C1 segment of cervical spinal cord (tissue), 14 donors: ENCODE measurements around the gene OR1G1.
"Not testable (repeated sequence)": the region's sequence is repeated elsewhere in the genome, so short reads cannot be mapped to it uniquely, and the experiment has no call there.

ENCODE experiments used
- DNase-seq, 14 donors: peaks; one replicate each; lab custom pipeline; 2025; lab: John Stamatoyannopoulos, UW

Gene OR1G1

GRCh38 chr17:3127451-3127850 lies at the start of gene OR1G1:
TSS of gene OR1G1 (minus strand) at chr17:3127551. CDS start at chr17:3127551, 0 bp downstream.
- no peak for DNase-seq

DNA sequence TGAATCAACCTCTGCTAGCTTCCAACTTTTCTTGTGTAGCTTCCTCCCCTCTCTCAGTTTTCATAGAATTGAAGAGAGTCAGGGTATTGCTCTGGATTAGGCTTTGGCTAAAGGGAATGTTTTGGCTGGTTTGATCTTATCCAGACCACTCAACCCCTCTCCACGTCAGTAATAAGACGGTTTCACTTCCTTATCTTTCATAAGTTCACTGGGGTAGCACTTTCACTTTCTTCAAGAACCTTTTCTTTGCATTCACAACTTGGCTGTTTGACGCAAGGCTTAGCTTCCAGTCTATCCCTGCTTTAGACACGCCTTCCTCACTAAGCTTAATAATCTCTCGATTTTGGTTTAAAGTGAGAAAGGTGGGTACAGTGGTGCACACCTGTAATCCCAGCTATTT lies 40.2 kb upstream of the OR1G1 start:
- no peak for DNase-seq

DNA sequence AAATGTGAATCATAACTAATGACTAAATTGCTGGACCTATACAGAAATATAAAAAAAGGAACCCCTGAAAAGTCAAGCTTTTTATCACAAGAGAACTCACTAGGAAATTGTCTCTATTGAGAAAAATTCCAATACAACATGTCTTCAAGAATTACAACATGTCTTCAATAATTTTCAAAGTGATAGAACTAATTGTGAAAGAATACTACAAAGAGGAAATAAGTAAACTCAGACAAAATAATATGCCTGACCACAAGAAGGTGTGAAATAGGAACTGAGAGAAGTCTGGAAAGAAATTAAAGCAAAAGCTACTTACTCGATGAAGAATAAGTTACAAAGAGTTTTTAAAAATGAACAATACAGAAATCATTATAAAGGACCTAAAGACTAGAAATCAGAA lies 29.9 kb upstream of the OR1G1 start:
- no peak for DNase-seq

DNA sequence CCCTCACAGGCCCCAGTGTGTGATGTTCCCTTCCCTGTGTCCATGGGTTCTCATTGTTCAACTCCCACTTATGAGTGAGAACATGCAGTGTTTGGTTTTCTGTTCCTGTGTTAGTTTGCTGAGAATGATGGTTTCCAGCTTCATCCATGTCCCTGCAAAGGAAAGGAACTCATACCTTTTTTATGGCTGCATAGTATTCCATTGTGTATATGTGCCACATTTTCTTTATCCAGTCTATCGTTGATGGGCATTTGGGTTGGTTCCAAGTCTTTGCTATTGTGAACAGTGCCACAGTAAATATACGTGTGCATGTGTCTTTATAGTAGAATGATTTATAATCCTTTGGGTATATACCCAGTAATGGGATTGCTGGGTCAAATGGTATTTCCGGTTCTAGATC lies 10.1 kb upstream of the OR1G1 start:
- not testable (repeated sequence) for DNase-seq

- DNase-seq: no peak
Measured at GRCh38 chr17:3104322-3104721, 23.0 kb downstream of the OR1G1 start, which contains the start of gene OR1D2. TSS of gene OR1D2 (minus strand) at chr17:3104422. CDS start at chr17:3092996, 11,426 bp downstream.
